ENCODE results near the gene ST6GAL1.

Gene ST6GAL1

GRCh38 chr3:187114511-187114910 lies 184.2 kb downstream of the ST6GAL1 start:
- peaks cover 0 to 11% (median 4%) of the 10 kb centered on the region in 4 donors for H3K4me1 ChIP-seq
- no peak overlapping the region for H3K27ac ChIP-seq
- no peaks in the 10 kb centered on the region for H3K9me3 ChIP-seq
- intact Hi-C loops (cut with DNase I; ENCODE audit: low total_unique reads) = loop anchor here (10.0 kb wide), 1 partner anchor 50 kb away; no protein-coding TSS in a partner anchor
- no peak for TF ChIP-seq CTCF (IDR thresholded peaks at IDR 0.05)
- H3K27me3 ChIP-seq = no peaks in the 10 kb centered on the region
- no peaks in the 10 kb centered on the region for H3K36me3 ChIP-seq
- no peak for DNase-seq
- no peak overlapping the region for H3K4me3 ChIP-seq

- H3K36me3 ChIP-seq = peaks cover 0 to 6% (median 0%) of the 10 kb centered on the region in 3 donors
- intact Hi-C loops (cut with DNase I; ENCODE audit: low total_unique reads) = no loop called here
- H3K4me3 ChIP-seq = no peak overlapping the region
- no peaks in the 10 kb centered on the region for H3K4me1 ChIP-seq
- H3K27me3 ChIP-seq = no peaks in the 10 kb centered on the region
- H3K27ac ChIP-seq = no peak overlapping the region
- H3K9me3 ChIP-seq = no peaks in the 10 kb centered on the region
- no peak for DNase-seq
- TF ChIP-seq CTCF (IDR thresholded peaks at IDR 0.05) = no peak
Measured at GRCh38 chr3:187120326-187120725, 190.0 kb downstream of the ST6GAL1 start.

- Histone ChIP-seq H3K9me3 (no peaks in the 10 kb centered on the region), H3K4me1 (no peaks in the 10 kb centered on the region), H3K27ac (no peak overlapping the region), H3K27me3 (no peaks in the 10 kb centered on the region), H3K36me3 (peaks cover 0 to 6% (median 0%) of the 10 kb centered on the region in 3 donors), H3K4me3 (no peak overlapping the region)
- intact Hi-C loops (cut with DNase I; ENCODE audit: low total_unique reads) = no loop called here
- no peak for DNase-seq
- TF ChIP-seq CTCF (IDR thresholded peaks at IDR 0.05) = no peak
Measured at GRCh38 chr3:187122261-187122660, 191.9 kb downstream of the ST6GAL1 start.

- Histone ChIP-seq H3K4me3 (no peak overlapping the region), H3K36me3 (peaks cover 0 to 6% (median 0%) of the 10 kb centered on the region in 3 donors), H3K9me3 (no peaks in the 10 kb centered on the region), H3K4me1 (peaks cover 0 to 4% (median 0%) of the 10 kb centered on the region in 4 donors), H3K27me3 (no peaks in the 10 kb centered on the region), H3K27ac (no peak overlapping the region)
- intact Hi-C loops (cut with DNase I; ENCODE audit: low total_unique reads) = no loop called here
- TF ChIP-seq CTCF (IDR thresholded peaks at IDR 0.05) = no peak
- no peak for DNase-seq
Measured at GRCh38 chr3:187125319-187126031, 195.1 kb downstream of the ST6GAL1 start.

Measured in tibial artery (tissue), 4 donors.